ENCODE results near the gene ZRANB3. TPM values are rescaled to one million over a fixed set of nuclear protein-coding genes. Genes with fewer than 3 reads are reported as not detected.

The ZRANB3 gene
- total RNA-seq, 1 donor from 2014 or later = 7.0 TPM

GRCh38 chr2:135182601-135183000 is 348.4 kb downstream of the ZRANB3 start:
- Mint-ChIP-seq H3K4me3 (ENCODE audit: unreplicated experiment) (no peak overlapping the region), H3K27ac (ENCODE audit: unreplicated experiment) (no peak overlapping the region), H3K27me3 (ENCODE audit: low read depth) (no peaks in the 10 kb centered on the region), H3K4me1 (ENCODE audit: low read depth) (no peaks in the 10 kb centered on the region), H3K9me3 (ENCODE audit: low read depth) (peaks cover 2% of the 10 kb centered on the region), H3K36me3 (ENCODE audit: low read depth) (peaks cover 2% of the 10 kb centered on the region)
- no peak for DNase-seq (ENCODE audit: low spot score)
- TF ChIP-seq, protein P1, sequence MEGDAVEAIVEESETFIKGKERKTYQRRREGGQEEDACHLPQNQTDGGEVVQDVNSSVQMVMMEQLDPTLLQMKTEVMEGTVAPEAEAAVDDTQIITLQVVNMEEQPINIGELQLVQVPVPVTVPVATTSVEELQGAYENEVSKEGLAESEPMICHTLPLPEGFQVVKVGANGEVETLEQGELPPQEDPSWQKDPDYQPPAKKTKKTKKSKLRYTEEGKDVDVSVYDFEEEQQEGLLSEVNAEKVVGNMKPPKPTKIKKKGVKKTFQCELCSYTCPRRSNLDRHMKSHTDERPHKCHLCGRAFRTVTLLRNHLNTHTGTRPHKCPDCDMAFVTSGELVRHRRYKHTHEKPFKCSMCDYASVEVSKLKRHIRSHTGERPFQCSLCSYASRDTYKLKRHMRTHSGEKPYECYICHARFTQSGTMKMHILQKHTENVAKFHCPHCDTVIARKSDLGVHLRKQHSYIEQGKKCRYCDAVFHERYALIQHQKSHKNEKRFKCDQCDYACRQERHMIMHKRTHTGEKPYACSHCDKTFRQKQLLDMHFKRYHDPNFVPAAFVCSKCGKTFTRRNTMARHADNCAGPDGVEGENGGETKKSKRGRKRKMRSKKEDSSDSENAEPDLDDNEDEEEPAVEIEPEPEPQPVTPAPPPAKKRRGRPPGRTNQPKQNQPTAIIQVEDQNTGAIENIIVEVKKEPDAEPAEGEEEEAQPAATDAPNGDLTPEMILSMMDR (IDR thresholded peaks at IDR 0.05) = no peak

- TF ChIP-seq, protein P1 (IDR thresholded peaks at IDR 0.05) = no peak
- Mint-ChIP-seq H3K9me3 (ENCODE audit: low read depth) (peaks cover 4% of the 10 kb centered on the region), H3K4me3 (ENCODE audit: unreplicated experiment) (no peak overlapping the region), H3K27ac (ENCODE audit: unreplicated experiment) (no peak overlapping the region), H3K4me1 (ENCODE audit: low read depth) (no peaks in the 10 kb centered on the region), H3K36me3 (ENCODE audit: low read depth) (peaks cover 4% of the 10 kb centered on the region), H3K27me3 (ENCODE audit: low read depth) (no peaks in the 10 kb centered on the region)
- DNase-seq (ENCODE audit: low spot score) = no peak
These were observed 348.8 kb downstream of the ZRANB3 start for GRCh38 chr2:135182190-135182589.

DNA sequence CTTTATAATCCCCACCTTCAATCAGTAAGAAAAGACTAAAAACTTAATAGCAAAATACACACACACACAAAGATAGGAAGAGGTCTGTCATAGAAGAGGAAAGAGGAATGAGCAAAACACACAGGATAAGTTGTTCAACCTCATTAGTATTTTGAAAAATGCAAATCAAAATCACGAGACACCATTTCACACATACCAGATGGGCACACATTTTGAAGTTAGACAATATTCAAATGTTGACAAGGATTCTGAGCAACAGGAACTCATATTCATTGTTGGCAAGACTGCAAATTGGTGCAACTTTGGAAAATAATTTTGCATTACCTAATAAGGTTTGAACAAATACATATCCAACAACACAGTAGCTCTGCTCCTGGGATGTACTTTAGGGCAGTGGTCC is 351.3 kb downstream of the ZRANB3 start:
- H3K9me3 Mint-ChIP-seq (ENCODE audit: low read depth) = peaks cover 18% of the 10 kb centered on the region
- H3K27me3 Mint-ChIP-seq (ENCODE audit: low read depth) = no peaks in the 10 kb centered on the region
- H3K36me3 Mint-ChIP-seq (ENCODE audit: low read depth) = peaks cover 21% of the 10 kb centered on the region
- H3K4me3 Mint-ChIP-seq (ENCODE audit: unreplicated experiment) = no peak overlapping the region
- H3K4me1 Mint-ChIP-seq (ENCODE audit: low read depth) = no peaks in the 10 kb centered on the region
- TF ChIP-seq, protein P1 (IDR thresholded peaks at IDR 0.05) = no peak
- H3K27ac Mint-ChIP-seq (ENCODE audit: unreplicated experiment) = no peak overlapping the region
- DNase-seq (ENCODE audit: low spot score) = no peak

GRCh38 chr2:135175177-135175576 is 355.8 kb downstream of the ZRANB3 start:
- TF ChIP-seq, protein P1 (IDR thresholded peaks at IDR 0.05) = no peak
- peaks cover 18% of the 10 kb centered on the region for H3K9me3 Mint-ChIP-seq (ENCODE audit: low read depth)
- H3K4me1 Mint-ChIP-seq (ENCODE audit: low read depth) = no peaks in the 10 kb centered on the region
- no peak overlapping the region for H3K27ac Mint-ChIP-seq (ENCODE audit: unreplicated experiment)
- H3K4me3 Mint-ChIP-seq (ENCODE audit: unreplicated experiment) = no peak overlapping the region
- no peak for DNase-seq (ENCODE audit: low spot score)
- no peaks in the 10 kb centered on the region for H3K27me3 Mint-ChIP-seq (ENCODE audit: low read depth)
- peaks cover 38% of the 10 kb centered on the region for H3K36me3 Mint-ChIP-seq (ENCODE audit: low read depth)

- Mint-ChIP-seq H3K27me3 (ENCODE audit: low read depth) (no peaks in the 10 kb centered on the region), H3K36me3 (ENCODE audit: low read depth) (peaks cover 40% of the 10 kb centered on the region), H3K4me3 (ENCODE audit: unreplicated experiment) (no peak overlapping the region), H3K4me1 (ENCODE audit: low read depth) (no peaks in the 10 kb centered on the region), H3K27ac (ENCODE audit: unreplicated experiment) (no peak overlapping the region), H3K9me3 (ENCODE audit: low read depth) (peaks cover 18% of the 10 kb centered on the region)
- no peak for DNase-seq (ENCODE audit: low spot score)
- TF ChIP-seq, protein P1 (IDR thresholded peaks at IDR 0.05) = no peak
These were observed 356.3 kb downstream of the ZRANB3 start for GRCh38 chr2:135174810-135175093.

All from chondrocyte (in vitro differentiated cells).